ENCODE measurements around the gene KAZN.

KAZN gene

DNA sequence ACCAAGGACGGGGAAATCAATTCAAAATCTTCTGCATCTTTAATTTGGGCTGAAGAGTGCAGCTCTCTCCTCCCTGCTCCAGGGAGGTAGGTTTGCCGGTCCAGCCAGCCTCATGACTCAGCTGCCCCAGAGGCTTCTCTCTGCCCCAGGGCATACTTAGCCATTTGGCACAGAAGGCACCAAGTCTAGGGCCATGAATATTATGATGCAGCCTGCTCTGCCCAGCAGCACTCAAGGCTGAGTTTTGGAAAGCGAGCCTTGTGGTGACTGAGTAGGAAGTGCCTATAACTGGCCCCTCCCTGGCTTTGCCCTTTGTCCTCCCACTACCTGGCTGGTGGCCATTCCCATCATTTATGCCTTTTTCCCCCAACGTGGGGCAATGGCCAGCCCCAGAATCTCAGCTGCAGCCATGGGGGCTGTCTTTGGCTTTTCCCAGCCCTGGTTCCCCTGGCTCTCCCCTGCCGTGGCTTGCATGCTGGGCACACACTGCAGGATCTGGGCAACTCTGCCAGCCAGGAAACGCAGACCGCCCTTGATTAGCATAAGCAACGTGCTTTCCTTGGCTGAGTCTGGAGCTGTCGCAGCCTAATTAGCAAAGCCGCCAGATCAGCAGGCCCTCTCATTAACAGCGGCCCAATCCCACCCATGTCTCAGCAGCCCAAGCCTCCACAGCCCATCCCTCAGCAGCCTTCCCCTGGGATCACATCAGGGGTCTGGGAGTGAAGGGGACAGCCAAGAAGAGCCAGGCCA, 296.5 kb downstream of the KAZN start:
- TF ChIP-seq, protein P1, sequence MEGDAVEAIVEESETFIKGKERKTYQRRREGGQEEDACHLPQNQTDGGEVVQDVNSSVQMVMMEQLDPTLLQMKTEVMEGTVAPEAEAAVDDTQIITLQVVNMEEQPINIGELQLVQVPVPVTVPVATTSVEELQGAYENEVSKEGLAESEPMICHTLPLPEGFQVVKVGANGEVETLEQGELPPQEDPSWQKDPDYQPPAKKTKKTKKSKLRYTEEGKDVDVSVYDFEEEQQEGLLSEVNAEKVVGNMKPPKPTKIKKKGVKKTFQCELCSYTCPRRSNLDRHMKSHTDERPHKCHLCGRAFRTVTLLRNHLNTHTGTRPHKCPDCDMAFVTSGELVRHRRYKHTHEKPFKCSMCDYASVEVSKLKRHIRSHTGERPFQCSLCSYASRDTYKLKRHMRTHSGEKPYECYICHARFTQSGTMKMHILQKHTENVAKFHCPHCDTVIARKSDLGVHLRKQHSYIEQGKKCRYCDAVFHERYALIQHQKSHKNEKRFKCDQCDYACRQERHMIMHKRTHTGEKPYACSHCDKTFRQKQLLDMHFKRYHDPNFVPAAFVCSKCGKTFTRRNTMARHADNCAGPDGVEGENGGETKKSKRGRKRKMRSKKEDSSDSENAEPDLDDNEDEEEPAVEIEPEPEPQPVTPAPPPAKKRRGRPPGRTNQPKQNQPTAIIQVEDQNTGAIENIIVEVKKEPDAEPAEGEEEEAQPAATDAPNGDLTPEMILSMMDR (IDR thresholded peaks at IDR 0.05; ENCODE audit: low read depth, low read length) = no peak
- DNase-seq (ENCODE audit: extremely low read depth, low read depth) = no peak

DNA sequence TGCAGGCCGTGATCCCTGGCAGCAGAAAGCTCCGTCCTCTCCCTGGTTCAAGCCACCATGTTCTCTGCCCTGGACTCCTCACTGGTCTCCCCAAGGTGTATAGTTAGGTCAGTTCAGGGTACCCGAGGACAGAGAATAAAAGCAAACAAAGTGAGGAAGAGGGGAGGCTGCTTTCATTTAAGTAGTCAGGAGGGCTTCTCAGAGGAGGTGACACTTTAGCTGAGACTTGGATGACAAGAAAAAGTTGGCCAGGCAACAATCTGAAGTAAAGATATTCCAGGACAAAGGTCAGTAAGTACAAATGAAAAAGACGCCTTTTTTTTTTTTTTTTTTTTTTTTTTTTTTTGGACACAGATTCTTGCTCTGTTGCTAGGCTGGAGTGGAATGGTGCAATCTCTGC, 297.2 kb downstream of the KAZN start:
- TF ChIP-seq, protein P1 (IDR thresholded peaks at IDR 0.05; ENCODE audit: low read depth, low read length) = no peak
- no peak for DNase-seq (ENCODE audit: extremely low read depth, low read depth)

DNA sequence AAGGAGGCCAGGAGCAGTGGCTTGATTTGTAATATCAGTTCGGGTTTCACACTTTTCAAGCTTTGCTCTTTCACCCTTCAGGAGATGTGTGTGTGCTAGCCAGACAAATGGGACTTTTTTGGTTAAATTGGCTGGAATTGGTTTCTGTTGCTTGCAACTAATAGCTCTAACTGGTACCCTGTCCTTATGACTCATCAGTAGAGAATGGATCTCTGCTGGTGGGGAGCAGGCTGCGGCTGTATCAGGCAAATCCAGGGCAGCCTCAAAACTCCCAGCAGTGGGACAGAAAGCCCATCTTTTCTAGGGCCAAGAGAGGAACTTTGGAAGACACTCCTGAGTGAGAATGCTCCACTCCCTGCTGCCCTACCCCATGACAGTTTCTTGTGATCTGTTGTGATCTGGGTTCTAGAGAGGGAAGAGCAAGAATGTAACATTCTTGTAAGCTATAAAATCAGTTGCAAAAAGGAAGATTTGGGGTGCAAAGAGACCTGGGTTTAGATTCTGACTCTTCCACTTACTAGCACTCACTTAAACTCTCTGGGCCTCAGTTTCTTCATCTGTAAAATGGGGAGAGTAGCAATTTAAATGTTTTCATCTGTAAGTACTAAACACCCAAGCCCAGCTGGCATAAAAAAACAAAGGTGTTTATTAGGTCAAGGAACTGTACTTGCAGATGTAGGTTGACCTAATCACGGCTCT, 298.0 kb downstream of the KAZN start:
- TF ChIP-seq, protein P1 (IDR thresholded peaks at IDR 0.05; ENCODE audit: low read depth, low read length) = no peak
- DNase-seq (ENCODE audit: extremely low read depth, low read depth) = no peak

DNA sequence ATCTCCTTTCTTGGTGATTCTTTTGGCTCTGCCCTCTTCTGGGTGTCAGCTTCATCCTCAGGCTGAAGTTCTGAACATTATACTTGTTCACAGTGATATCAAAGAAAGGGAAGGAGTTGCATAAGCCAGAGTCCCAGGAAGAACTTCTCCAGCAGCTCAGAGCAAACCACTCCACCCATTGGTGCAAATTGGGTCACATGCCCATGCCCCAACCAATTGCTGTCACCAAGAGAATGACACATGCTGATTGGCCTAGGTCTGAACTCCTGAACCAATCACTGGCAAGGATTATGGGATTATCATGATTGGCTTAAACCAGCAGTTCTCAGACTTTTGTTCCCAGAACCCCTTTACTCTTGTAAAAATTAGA, 298.6 kb downstream of the KAZN start:
- TF ChIP-seq, protein P1 (IDR thresholded peaks at IDR 0.05; ENCODE audit: low read depth, low read length) = no peak
- no peak for DNase-seq (ENCODE audit: extremely low read depth, low read depth)

DNA sequence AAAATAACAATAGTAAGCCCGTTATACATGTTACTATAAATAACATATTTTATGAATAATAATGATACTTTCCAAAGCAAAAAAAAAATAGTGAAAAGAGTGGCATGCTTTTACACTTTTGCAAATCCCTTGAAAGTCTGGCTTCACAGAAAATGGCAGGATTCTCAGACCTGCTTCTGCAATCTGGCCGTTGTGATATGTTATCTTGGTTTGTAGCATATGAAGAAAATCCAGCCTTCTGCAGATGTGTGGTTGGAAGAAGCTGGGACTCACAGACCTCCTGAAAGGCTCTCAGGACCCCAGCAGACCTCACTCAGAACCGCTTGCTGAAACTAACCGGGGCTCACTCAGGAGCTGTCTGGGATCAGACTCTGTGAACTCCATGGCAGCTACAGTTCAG, 299.1 kb downstream of the KAZN start:
- DNase-seq (ENCODE audit: extremely low read depth, low read depth) = no peak
- TF ChIP-seq, protein P1 (IDR thresholded peaks at IDR 0.05; ENCODE audit: low read depth, low read length) = no peak

DNA sequence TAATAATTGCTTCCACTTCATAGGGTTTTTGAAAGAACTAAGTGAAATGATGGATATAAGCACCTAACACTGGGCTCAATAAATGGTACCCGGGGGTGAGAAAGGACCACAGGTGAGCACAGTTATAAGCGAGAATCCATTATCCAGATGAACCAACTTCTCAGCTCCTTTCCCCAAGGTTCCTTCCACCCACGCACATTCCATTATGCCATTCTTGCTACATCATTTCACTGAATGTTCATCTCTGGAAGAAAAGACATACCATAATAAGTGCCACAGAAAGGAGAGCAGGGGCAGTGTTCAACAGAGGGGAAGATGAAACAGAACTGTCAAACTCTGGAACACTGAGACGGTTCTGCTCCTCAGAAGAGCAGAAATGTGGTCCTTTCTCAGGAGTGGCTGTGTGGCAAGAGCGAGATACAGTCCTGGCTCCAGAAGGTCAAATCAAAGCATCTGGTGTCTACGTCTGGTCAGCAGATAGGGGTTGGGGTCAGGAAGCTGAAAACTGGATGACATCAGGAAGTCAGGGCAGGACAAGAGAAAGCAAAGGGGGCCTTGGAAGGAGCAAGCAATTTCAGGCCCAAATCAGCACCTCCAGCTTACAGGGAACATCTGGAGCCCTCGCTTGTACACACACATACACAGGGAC, 299.6 kb downstream of the KAZN start:
- TF ChIP-seq, protein P1 (IDR thresholded peaks at IDR 0.05; ENCODE audit: low read depth, low read length) = no peak
- DNase-seq (ENCODE audit: extremely low read depth, low read depth) = no peak

DNA sequence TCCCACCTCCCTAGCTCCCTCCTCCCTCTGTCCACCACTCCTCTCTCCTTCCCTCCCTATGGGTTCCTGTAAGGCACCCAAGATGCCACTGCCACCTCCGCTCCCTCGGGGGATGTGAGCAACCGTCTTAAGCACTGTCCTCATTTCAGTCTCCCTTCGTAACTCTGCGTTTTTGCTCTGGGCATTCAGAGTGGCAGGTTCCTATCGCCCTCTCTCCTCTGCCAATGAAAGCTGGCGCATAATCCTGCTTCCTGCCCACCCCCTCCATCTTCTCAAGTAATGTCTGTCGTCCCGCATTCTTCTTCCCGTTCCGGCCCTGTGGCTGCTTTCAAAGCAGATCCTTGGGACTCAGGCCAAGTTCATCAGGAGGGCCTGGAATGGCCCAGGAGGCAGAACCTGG, 301.2 kb downstream of the KAZN start:
- DNase-seq (ENCODE audit: extremely low read depth, low read depth) = no peak
- TF ChIP-seq, protein P1 (IDR thresholded peaks at IDR 0.05; ENCODE audit: low read depth, low read length) = no peak
